Measurements from ENCODE around the gene GDF7. TPM values are rescaled to one million over a fixed set of nuclear protein-coding genes. Genes with fewer than 3 reads are reported as not detected.

The GDF7 gene
- total RNA-seq, 4 donors from 2014 or later: under 0.01 to 0.42 (median 0.13) TPM

GRCh38 chr2:20662308-20662937 is 4.5 kb upstream of the GDF7 start:
- intact Hi-C loops (cut with DNase I): no loop called here
- WGBS, 2 donors: 59 to 82% methylated on average over 3 to 5 of the region's 5 CpGs
- DNase-seq: no peak
- H3K36me3 ChIP-seq: no peaks in the 10 kb centered on the region
- TF ChIP-seq POLR2A (IDR thresholded peaks at IDR 0.05) (no peak), CTCF (IDR thresholded peaks at IDR 0.05) (no peak)
- peaks cover 18% of the 10 kb centered on the region for H3K27me3 ChIP-seq
- H3K4me3 ChIP-seq (replicated peaks in 1 of 3): no peak overlapping the region
- H3K4me1 ChIP-seq: peaks cover 14 to 21% of the 10 kb centered on the region in 2 donors
- H3K27ac ChIP-seq: no peak overlapping the region
- no peaks in the 10 kb centered on the region for H3K9me3 ChIP-seq

- Histone ChIP-seq H3K27ac (no peak overlapping the region), H3K36me3 (no peaks in the 10 kb centered on the region), H3K9me3 (no peaks in the 10 kb centered on the region), H3K4me1 (peaks cover 18 to 26% of the 10 kb centered on the region in 2 donors), H3K27me3 (peaks cover 24% of the 10 kb centered on the region), H3K4me3 (replicated peaks in 1 of 3) (no peak overlapping the region)
- 26 to 30% methylated on average over 7 of the region's 7 CpGs for WGBS, 2 donors
- no peak for DNase-seq
- TF ChIP-seq CTCF (IDR thresholded peaks at IDR 0.05): no peak
- TF ChIP-seq POLR2A (IDR thresholded peaks at IDR 0.05): no peak
- intact Hi-C loops (cut with DNase I): loop anchor here (2.0 kb wide), 1 partner anchor 299 kb away; no protein-coding TSS in a partner anchor
Observed at GRCh38 chr2:20663196-20664070, 3.5 kb upstream of the GDF7 start.

GRCh38 chr2:20664071-20664390 is 2.9 kb upstream of the GDF7 start:
- Histone ChIP-seq H3K4me1 (peaks cover 18 to 26% of the 10 kb centered on the region in 2 donors), H3K27me3 (peaks cover 24% of the 10 kb centered on the region), H3K4me3 (replicated peaks in 1 of 3) (no peak overlapping the region), H3K27ac (no peak overlapping the region), H3K9me3 (no peaks in the 10 kb centered on the region), H3K36me3 (no peaks in the 10 kb centered on the region)
- WGBS, 2 donors: 35 to 36% methylated on average over 2 of the region's 2 CpGs
- TF ChIP-seq CTCF (IDR thresholded peaks at IDR 0.05) (no peak), POLR2A (IDR thresholded peaks at IDR 0.05) (no peak)
- intact Hi-C loops (cut with DNase I): loop anchor here (2.0 kb wide), 1 partner anchor 299 kb away; no protein-coding TSS in a partner anchor
- DNase-seq: no peak

GRCh38 chr2:20664431-20665242 is 2.3 kb upstream of the GDF7 start:
- Histone ChIP-seq H3K27ac (no peak overlapping the region), H3K9me3 (no peaks in the 10 kb centered on the region), H3K4me3 (replicated peaks in 1 of 3) (no peak overlapping the region), H3K4me1 (peaks cover 18 to 26% of the 10 kb centered on the region in 2 donors), H3K27me3 (peaks cover 28% of the 10 kb centered on the region), H3K36me3 (no peaks in the 10 kb centered on the region)
- intact Hi-C loops (cut with DNase I): loop anchor here (2.0 kb wide), 1 partner anchor 298 kb away; no protein-coding TSS in a partner anchor
- WGBS, 2 donors: 17 to 24% methylated on average over 16 to 17 of the region's 17 CpGs
- TF ChIP-seq POLR2A (IDR thresholded peaks at IDR 0.05) (no peak), CTCF (IDR thresholded peaks at IDR 0.05) (no peak)
- no peak for DNase-seq

Measured in thyroid gland (tissue), 4 donors.